SK-N-SH (cell line): ENCODE measurements around the gene ESPL1. TPM values are rescaled to one million over a fixed set of nuclear protein-coding genes. Genes with fewer than 3 reads are reported as not detected.

Experiments used
- CTCF ChIA-PET: fragments of 300-600, 350-600 bp; formaldehyde crosslinking; extraction: SDS; loops from one replicate; lab custom pipeline; 2021; lab: Yijun Ruan, JAX
- POLR2A ChIA-PET: fragments of 350-600 bp; sonication (Branson Sonifier 250); formaldehyde crosslinking; extraction: SDS; loops from one replicate; lab custom pipeline; 2020; ENCODE audit warnings: antibody characterized with exemption, inconsistent platforms; lab: Yijun Ruan, JAX
- DNase-seq: peaks from one replicate; pipeline ENCODE4 v3.0.0; 2012
- H2AFZ ChIP-seq: fragments of 200-600 bp; sonication (generic); 2 replicates; pipeline ENCODE4 v1.8.1; 2016; ENCODE audit warnings: antibody characterized with exemption, mild to moderate bottlenecking, low read depth
- H3F3A ChIP-seq: fragments of 200-600 bp; sonication (generic); replicated peaks from 2 replicates; pipeline ENCODE3; 2016; ENCODE audit warnings: antibody characterized with exemption, mild to moderate bottlenecking; ENCODE audit not compliant: insufficient read depth
- H3K27ac ChIP-seq, 2 experiments: fragments of 200-500 bp in 1 of 2; fragments of 200-600 bp in 1 of 2; sonication (Bioruptor generic) in 1 of 2; sonication (generic), shearing (Covaris generic) in 1 of 2; 2 replicates each; pipeline versions ENCODE4 v1.5.1 to v1.6.1; 2014 to 2016; ENCODE audit warnings: low read depth in 2 of 2, inconsistent platforms in 1 of 2, low read length in 1 of 2, mild to moderate bottlenecking in 1 of 2, mixed read lengths in 1 of 2
- H3K27me3 ChIP-seq: fragments of 200-600 bp; sonication (generic), shearing (Covaris generic); 2 replicates; pipeline ENCODE4 v1.6.1; 2016; ENCODE audit warnings: mixed run types; ENCODE audit not compliant: insufficient read depth
- H3K36me3 ChIP-seq, 2 experiments: fragments of 200-500 bp in 1 of 2; fragments of 200-600 bp in 1 of 2; sonication (Bioruptor generic) in 1 of 2; sonication (generic) in 1 of 2; replicated peaks in 1 of 2; 2 replicates each; pipeline versions ENCODE3 to v1.5.1; 2014 to 2016; ENCODE audit warnings: low read length in 1 of 2, mild to moderate bottlenecking in 1 of 2; ENCODE audit not compliant: insufficient read depth in 2 of 2, control insufficient read depth in 1 of 2
- H3K4me1 ChIP-seq, 2 experiments: fragments of 200-500 bp in 1 of 2; fragments of 200-600 bp in 1 of 2; sonication (Bioruptor generic) in 1 of 2; sonication (generic), shearing (Covaris generic) in 1 of 2; 2 replicates each; pipeline versions ENCODE4 v1.5.1 to v1.6.1; 2014 to 2016; ENCODE audit warnings: low read depth in 1 of 2, low read length in 1 of 2, mixed run types in 1 of 2; ENCODE audit not compliant: insufficient read depth in 2 of 2, control insufficient read depth in 1 of 2
- H3K4me2 ChIP-seq: fragments of 200-600 bp; sonication (generic), shearing (Covaris generic); 2 replicates; pipeline ENCODE4 v1.6.1; 2017; ENCODE audit warnings: mixed run types
- H3K4me3 ChIP-seq, 2 experiments: fragments of 200-500 bp in 1 of 2; fragments of 200-600 bp in 1 of 2; sonication (Bioruptor generic) in 1 of 2; sonication (generic), shearing (Covaris generic) in 1 of 2; 2 replicates each; pipeline versions ENCODE4 v1.5.1 to v1.8.1; 2014 to 2016; ENCODE audit warnings: low read depth in 2 of 2, inconsistent platforms in 1 of 2, low read length in 1 of 2, mild to moderate bottlenecking in 1 of 2, mixed read lengths in 1 of 2, moderate library complexity in 1 of 2
- H3K79me2 ChIP-seq: fragments of 200-600 bp; sonication (generic); 2 replicates; pipeline ENCODE4 v1.8.1; 2017; ENCODE audit warnings: mild to moderate bottlenecking; ENCODE audit not compliant: insufficient read depth
- H3K9ac ChIP-seq: fragments of 200-600 bp; sonication (generic); 2 replicates; pipeline ENCODE4 v1.6.1; 2017; ENCODE audit warnings: mixed run types
- H3K9me2 ChIP-seq: fragments of 200-600 bp; sonication (generic); 2 replicates; pipeline ENCODE4 v1.6.1; 2017; ENCODE audit warnings: mixed run types
- H3K9me3 ChIP-seq: fragments of 200-600 bp; sonication (generic); 2 replicates; pipeline ENCODE4 v1.6.1; 2017; ENCODE audit warnings: mixed run types, mild to moderate bottlenecking, moderate library complexity
- H4K20me1 ChIP-seq: fragments of 200-600 bp; sonication (generic); 2 replicates; pipeline ENCODE4 v1.6.1; 2017; ENCODE audit warnings: mild to moderate bottlenecking, mixed run types; ENCODE audit not compliant: insufficient read depth
- EP300 ChIP-seq, 2 experiments: IDR thresholded peaks; 2 replicates each; pipeline versions ENCODE4 v1.4.0 to v1.6.1; 2012; ENCODE audit warnings: borderline replicate concordance in 1 of 2, low read depth in 1 of 2, low read length in 1 of 2
- FOXJ3 ChIP-seq: sonication (generic); formaldehyde crosslinking; IDR thresholded peaks from 2 replicates; pipeline ENCODE4 v1.5.1; 2020; ENCODE audit warnings: mild to moderate bottlenecking, missing genetic modification reagents
- FOXM1 ChIP-seq: IDR thresholded peaks from 2 replicates; pipeline ENCODE4 v1.4.0; 2012; ENCODE audit warnings: low read depth, mild to moderate bottlenecking
- GATA2 ChIP-seq: sonication (generic); formaldehyde crosslinking; IDR thresholded peaks from 2 replicates; pipeline ENCODE4 v1.5.0; 2020; ENCODE audit warnings: mild to moderate bottlenecking, missing genetic modification reagents
- MEF2A ChIP-seq: IDR thresholded peaks from 2 replicates; pipeline ENCODE4 v1.4.0; 2012; ENCODE audit warnings: low read depth, borderline replicate concordance
- MXI1 ChIP-seq: IDR thresholded peaks from 2 replicates; pipeline ENCODE4 v1.6.1; 2012; ENCODE audit warnings: mild to moderate bottlenecking, low read depth, low read length, improper control_type of control experiment
- NFIC ChIP-seq: IDR thresholded peaks from 2 replicates; pipeline ENCODE4 v1.4.0; 2012; ENCODE audit warnings: borderline replicate concordance
- NRF1 ChIP-seq: IDR thresholded peaks from 2 replicates; pipeline ENCODE4 v1.6.1; 2012; ENCODE audit warnings: low read depth, mild to moderate bottlenecking, low read length
- POLR2AphosphoS5 ChIP-seq: IDR thresholded peaks from 2 replicates; pipeline ENCODE4 v1.6.1; 2012; ENCODE audit warnings: low read depth, low read length
- RAD21 ChIP-seq: IDR thresholded peaks from 2 replicates; pipeline ENCODE4 v1.6.1; 2012; ENCODE audit warnings: mild to moderate bottlenecking, low read length
- RFX5 ChIP-seq: IDR thresholded peaks from 2 replicates; pipeline ENCODE4 v1.6.1; 2012; ENCODE audit warnings: mild to moderate bottlenecking, improper control_type of control experiment, low read length
- SMC3 ChIP-seq: IDR thresholded peaks from 2 replicates; pipeline ENCODE4 v1.6.1; 2012; ENCODE audit warnings: low read depth, low read length, improper control_type of control experiment
- TAF1 ChIP-seq: IDR thresholded peaks from 2 replicates; pipeline ENCODE4 v1.6.1; 2012; ENCODE audit warnings: low read depth, mild to moderate bottlenecking, low read length, moderate library complexity, borderline replicate concordance
- TCF12 ChIP-seq: IDR thresholded peaks from 2 replicates; pipeline ENCODE4 v1.4.0; 2012
- TEAD4 ChIP-seq: IDR thresholded peaks from 2 replicates; pipeline ENCODE4 v1.4.0; 2012; ENCODE audit warnings: mild to moderate bottlenecking, borderline replicate concordance; ENCODE audit not compliant: insufficient read depth
- YY1 ChIP-seq: IDR thresholded peaks from 2 replicates; pipeline ENCODE4 v1.4.0; 2012; ENCODE audit warnings: low read depth, mild to moderate bottlenecking
- WGBS: methylation state at CpG from one replicate; pipeline ENCODE4 v1.1.6; 2017; ENCODE audit warnings: low lambda C conversion rate; 5-methylcytosine and 5-hydroxymethylcytosine counted together
- polyA plus RNA-seq, 3 experiments: library from polyadenylated mRNA; depleted of rRNA; stranded (reverse); fragments of >200 nt; gene quantifications; 2 replicates each; pipeline ENCODE4 v1.2.3, GENCODE V29; 2012
- TF ChIP-seq, protein P1 (sequence below): IDR thresholded peaks from 2 replicates; pipeline ENCODE4 v1.4.0; 2012; ENCODE audit warnings: low read depth, borderline replicate concordance
- TF ChIP-seq, protein P2 (sequence below): IDR thresholded peaks from 2 replicates; pipeline ENCODE4 v1.4.0; 2012; ENCODE audit warnings: low read depth
- TF ChIP-seq, protein P3 (sequence below): fragments of 200-600 bp; sonication (generic); IDR thresholded peaks from 2 replicates; pipeline ENCODE4 v1.6.1; 2017; ENCODE audit warnings: antibody characterized with exemption, mild to moderate bottlenecking, moderate library complexity
- TF ChIP-seq, protein P4 (sequence below): fragments of 150-350 bp; IDR thresholded peaks from 2 replicates; pipeline ENCODE4 v1.6.1; 2017; ENCODE audit warnings: antibody characterized with exemption, low read length, low read depth, borderline replicate concordance
- TF ChIP-seq, protein P5 (sequence below): IDR thresholded peaks from 2 replicates; pipeline ENCODE4; 2012

Gene ESPL1
- polyA plus RNA-seq, 1 of the 3 experiments (the other 2 are of a cell fraction): 8.6 TPM

DNA sequence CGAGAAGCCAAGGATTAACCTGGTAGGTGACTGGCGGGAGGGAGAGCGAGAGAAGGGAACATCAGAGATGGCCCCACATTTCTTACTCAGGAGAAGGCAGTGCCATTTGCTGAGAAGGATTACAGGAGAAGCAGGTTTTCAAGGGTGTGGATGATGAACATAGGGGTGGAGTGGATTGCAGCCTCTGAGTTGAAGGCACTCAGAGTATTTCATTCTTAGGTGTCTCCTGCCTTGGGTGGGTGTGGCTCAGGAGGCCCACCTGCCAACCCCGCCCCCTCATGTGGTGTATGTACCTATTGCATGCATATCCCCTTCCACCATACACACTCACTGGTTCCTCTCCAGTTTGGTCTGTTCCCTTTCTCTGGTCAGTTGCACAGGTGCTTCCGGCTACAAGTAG, 6.3 kb downstream of the ESPL1 start (continued):
- TF ChIP-seq, protein P1, sequence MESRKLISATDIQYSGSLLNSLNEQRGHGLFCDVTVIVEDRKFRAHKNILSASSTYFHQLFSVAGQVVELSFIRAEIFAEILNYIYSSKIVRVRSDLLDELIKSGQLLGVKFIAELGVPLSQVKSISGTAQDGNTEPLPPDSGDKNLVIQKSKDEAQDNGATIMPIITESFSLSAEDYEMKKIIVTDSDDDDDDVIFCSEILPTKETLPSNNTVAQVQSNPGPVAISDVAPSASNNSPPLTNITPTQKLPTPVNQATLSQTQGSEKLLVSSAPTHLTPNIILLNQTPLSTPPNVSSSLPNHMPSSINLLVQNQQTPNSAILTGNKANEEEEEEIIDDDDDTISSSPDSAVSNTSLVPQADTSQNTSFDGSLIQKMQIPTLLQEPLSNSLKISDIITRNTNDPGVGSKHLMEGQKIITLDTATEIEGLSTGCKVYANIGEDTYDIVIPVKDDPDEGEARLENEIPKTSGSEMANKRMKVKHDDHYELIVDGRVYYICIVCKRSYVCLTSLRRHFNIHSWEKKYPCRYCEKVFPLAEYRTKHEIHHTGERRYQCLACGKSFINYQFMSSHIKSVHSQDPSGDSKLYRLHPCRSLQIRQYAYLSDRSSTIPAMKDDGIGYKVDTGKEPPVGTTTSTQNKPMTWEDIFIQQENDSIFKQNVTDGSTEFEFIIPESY: no peak
- TF ChIP-seq FOXJ3 (CRISPR knock-in tag): no peak
- TF ChIP-seq, protein P2, sequence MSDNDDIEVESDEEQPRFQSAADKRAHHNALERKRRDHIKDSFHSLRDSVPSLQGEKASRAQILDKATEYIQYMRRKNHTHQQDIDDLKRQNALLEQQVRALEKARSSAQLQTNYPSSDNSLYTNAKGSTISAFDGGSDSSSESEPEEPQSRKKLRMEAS: no peak
- TF ChIP-seq YY1: no peak
- no peak for TF ChIP-seq MEF2A
- TF ChIP-seq TAF1: no peak

DNA sequence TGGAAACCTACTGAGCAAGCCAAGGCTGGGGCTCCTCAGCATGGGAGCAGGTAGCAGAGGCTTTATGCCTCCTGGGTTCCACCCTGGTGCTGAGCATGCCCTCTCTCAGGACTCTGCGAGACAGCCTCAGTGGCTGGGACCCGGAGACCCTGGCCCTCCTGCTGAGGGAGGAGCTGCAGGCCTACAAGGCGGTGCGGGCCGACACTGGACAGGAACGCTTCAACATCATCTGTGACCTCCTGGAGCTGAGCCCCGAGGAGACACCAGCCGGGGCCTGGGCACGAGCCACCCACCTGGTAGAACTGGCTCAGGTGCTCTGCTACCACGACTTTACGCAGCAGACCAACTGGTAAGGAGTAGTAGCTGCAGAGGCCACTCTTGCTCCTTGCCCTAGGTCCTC, 8.4 kb downstream of the ESPL1 start:
- ChIA-PET CTCF (interaction anchor here (1.3 kb wide), 1 partner anchor 63 kb away, joined by 5 read pairs; no protein-coding TSS in a partner anchor), POLR2A (interaction anchor here (0.9 kb wide), 1 partner anchor 19 kb away, joined by 3 read pairs; no protein-coding TSS in a partner anchor)
- no peaks in the 10 kb centered on the region for H3K4me1 ChIP-seq
- no peak overlapping the region for H3K27ac ChIP-seq
- H4K20me1 ChIP-seq: no peaks in the 10 kb centered on the region
- H3K4me2 ChIP-seq: no peak overlapping the region
- DNase-seq: no peak
- no peaks in the 10 kb centered on the region for H3K9me3 ChIP-seq
- 97% methylated on average over 10 of the region's 11 CpGs for WGBS
- H3K9ac ChIP-seq: no peak overlapping the region
- H3K9me2 ChIP-seq: no peaks in the 10 kb centered on the region
- peaks cover 19% of the 10 kb centered on the region for H3K79me2 ChIP-seq
- H3F3A ChIP-seq: no peaks in the 10 kb centered on the region
- peaks cover 2 to 8% of the 10 kb centered on the region in 2 experiments for H3K36me3 ChIP-seq
- no peak overlapping the region for H3K4me3 ChIP-seq
- no peak overlapping the region for H2AFZ ChIP-seq
- no peaks in the 10 kb centered on the region for H3K27me3 ChIP-seq
- no peak for TF ChIP-seq FOXM1
- no peak for TF ChIP-seq POLR2AphosphoS5
- TF ChIP-seq MXI1: no peak
- TF ChIP-seq, protein P3, sequence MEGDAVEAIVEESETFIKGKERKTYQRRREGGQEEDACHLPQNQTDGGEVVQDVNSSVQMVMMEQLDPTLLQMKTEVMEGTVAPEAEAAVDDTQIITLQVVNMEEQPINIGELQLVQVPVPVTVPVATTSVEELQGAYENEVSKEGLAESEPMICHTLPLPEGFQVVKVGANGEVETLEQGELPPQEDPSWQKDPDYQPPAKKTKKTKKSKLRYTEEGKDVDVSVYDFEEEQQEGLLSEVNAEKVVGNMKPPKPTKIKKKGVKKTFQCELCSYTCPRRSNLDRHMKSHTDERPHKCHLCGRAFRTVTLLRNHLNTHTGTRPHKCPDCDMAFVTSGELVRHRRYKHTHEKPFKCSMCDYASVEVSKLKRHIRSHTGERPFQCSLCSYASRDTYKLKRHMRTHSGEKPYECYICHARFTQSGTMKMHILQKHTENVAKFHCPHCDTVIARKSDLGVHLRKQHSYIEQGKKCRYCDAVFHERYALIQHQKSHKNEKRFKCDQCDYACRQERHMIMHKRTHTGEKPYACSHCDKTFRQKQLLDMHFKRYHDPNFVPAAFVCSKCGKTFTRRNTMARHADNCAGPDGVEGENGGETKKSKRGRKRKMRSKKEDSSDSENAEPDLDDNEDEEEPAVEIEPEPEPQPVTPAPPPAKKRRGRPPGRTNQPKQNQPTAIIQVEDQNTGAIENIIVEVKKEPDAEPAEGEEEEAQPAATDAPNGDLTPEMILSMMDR: no peak
- TF ChIP-seq SMC3: no peak
- TF ChIP-seq, all 33 proteins: peak for 0

DNA sequence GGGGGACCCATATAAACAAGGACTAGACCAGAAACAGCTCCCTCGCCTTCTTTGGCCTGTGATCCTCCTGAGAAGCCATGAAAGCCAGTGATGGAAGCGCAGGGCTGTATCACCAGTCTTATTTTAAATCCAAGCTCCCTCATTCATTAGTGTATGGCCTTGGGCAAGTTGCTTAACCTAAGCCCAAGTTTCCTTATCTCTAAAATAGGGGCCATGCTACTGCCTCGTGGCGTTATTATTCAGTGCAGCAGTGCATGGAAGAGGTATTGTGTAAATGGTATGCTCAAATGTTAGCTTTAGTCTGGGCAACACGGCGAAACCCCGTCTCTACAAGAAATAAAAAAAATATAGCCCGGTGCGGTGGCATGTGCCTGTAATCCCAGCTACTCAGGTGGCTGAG, 9.9 kb downstream of the ESPL1 start:
- CTCF ChIA-PET: interaction anchor here (0.6 to 3.0 kb wide), 8 partner anchors 9 to 212 kb away, joined by 3 to 16 read pairs (median 9); partner anchors contain the start of gene ESPL1
- no peak for TF ChIP-seq NRF1
- no peak for TF ChIP-seq NFIC
- no peak for TF ChIP-seq GATA2 (CRISPR knock-in tag)
- TF ChIP-seq, protein P4, sequence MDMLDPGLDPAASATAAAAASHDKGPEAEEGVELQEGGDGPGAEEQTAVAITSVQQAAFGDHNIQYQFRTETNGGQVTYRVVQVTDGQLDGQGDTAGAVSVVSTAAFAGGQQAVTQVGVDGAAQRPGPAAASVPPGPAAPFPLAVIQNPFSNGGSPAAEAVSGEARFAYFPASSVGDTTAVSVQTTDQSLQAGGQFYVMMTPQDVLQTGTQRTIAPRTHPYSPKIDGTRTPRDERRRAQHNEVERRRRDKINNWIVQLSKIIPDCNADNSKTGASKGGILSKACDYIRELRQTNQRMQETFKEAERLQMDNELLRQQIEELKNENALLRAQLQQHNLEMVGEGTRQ: no peak
- TF ChIP-seq TCF12: no peak
- TF ChIP-seq FOXM1: no peak
- no peak for TF ChIP-seq RAD21
- no peak for TF ChIP-seq TEAD4
- TF ChIP-seq, protein P5, sequence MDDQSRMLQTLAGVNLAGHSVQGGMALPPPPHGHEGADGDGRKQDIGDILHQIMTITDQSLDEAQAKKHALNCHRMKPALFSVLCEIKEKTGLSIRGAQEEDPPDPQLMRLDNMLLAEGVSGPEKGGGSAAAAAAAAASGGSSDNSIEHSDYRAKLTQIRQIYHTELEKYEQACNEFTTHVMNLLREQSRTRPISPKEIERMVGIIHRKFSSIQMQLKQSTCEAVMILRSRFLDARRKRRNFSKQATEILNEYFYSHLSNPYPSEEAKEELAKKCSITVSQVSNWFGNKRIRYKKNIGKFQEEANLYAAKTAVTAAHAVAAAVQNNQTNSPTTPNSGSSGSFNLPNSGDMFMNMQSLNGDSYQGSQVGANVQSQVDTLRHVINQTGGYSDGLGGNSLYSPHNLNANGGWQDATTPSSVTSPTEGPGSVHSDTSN: no peak
- no peak for TF ChIP-seq EP300 (IDR thresholded peaks at IDR 0.05; ENCODE audit: borderline replicate concordance in 1 of 2, low read depth in 1 of 2, low read length in 1 of 2)
- no peak for TF ChIP-seq YY1
- TF ChIP-seq RFX5: no peak
- no peak for TF ChIP-seq FOXJ3 (CRISPR knock-in tag)
- TF ChIP-seq TAF1: no peak

More for the DNA sequence above, 9.9 kb downstream of the ESPL1 start:
- H3F3A ChIP-seq: no peaks in the 10 kb centered on the region
- H2AFZ ChIP-seq: no peak overlapping the region
- peaks cover 8 to 10% of the 10 kb centered on the region in 2 experiments for H3K36me3 ChIP-seq
- WGBS: 97% methylated on average over 9 of the region's 9 CpGs
- POLR2A ChIA-PET: interaction anchor here (1.4 kb wide), 1 partner anchor 11 kb away, joined by 4 read pairs; no protein-coding TSS in a partner anchor
- no peaks in the 10 kb centered on the region for H3K4me1 ChIP-seq
- no peaks in the 10 kb centered on the region for H4K20me1 ChIP-seq
- H3K79me2 ChIP-seq: 0 out of 2 replicates have a peak, but pooled peaks cover 5% of the 10 kb centered on the region
- no peaks in the 10 kb centered on the region for H3K27me3 ChIP-seq
- H3K9me2 ChIP-seq: no peaks in the 10 kb centered on the region
- no peak overlapping the region for H3K27ac ChIP-seq
- no peak overlapping the region for H3K4me2 ChIP-seq
- no peak overlapping the region for H3K4me3 ChIP-seq
- no peak overlapping the region for H3K9ac ChIP-seq
- no peaks in the 10 kb centered on the region for H3K9me3 ChIP-seq
- no peak for DNase-seq
